GM19452 (cell line): ENCODE measurements around the gene TCL1A.
"Not testable (repeated sequence)": the region's sequence is repeated elsewhere in the genome, so short reads cannot be mapped to it uniquely, and the experiment has no call there.

ENCODE experiments used
- ATAC-seq: cut with Tn5 transposase; IDR thresholded peaks from one replicate; pipeline ENCODE4 v1.9.1; 2021; ENCODE audit not compliant: unreplicated experiment

The TCL1A gene, protein sequence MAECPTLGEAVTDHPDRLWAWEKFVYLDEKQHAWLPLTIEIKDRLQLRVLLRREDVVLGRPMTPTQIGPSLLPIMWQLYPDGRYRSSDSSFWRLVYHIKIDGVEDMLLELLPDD

DNA sequence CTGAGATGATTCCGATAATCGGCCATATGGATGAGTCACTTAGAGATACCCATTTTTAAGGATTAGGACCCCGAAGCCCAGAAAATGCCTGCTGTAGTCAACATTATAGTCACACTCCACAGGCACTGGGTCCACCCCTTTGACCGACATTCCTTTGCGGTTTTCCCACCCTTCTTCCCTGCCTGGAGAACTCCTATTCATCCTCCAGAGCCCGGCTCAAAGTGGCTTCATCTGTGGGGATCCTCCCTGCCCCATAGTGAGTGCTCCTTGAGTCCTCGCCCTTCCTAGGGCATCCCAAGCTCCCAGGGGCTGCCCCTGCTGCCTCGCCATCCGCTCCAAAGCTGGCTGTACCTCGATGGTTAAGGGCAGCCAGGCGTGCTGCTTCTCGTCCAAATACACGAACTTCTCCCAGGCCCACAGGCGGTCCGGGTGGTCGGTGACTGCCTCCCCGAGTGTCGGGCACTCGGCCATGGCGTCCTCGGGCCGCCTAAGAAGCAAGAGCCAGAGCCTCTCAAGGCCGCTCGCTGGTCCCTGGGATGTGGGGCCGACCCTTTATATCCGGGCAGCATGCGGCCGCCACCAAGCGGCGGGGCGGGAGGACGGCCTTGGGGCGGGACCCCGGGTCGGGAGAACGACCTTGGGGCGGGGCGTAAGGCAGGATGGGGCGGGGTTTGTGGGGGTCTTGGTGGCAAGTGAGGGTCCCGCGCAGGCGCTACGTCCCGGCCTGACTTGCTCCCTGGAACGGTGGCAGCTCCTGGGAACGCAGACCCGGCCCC is at the start of gene TCL1A:
TCL1A (minus strand) TSS at position 530 of the 776 bp plus-strand sequence; CDS start at position 471, 59 bp downstream.
- ATAC-seq: peak; percentile 82

DNA sequence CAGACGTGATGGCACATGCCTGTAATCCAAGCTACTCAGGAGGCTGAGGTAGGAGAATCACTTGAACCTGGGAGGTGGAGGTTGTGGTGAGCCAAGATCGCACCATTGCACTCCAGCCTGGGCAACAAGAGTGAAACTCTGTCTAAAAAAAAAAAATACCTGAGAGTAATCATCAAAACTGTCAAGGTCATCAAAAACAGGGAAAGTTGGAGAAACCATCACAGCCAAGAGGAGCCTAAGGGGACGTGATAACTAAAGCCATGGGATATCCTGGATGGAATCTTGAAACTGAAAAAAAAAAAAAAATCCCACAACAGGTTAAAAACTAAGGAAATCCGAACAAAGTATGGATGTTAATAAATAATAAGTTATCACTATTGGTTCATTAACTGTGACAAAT is 49.1 kb upstream of the TCL1A start:
- ATAC-seq: not testable (repeated sequence)

DNA sequence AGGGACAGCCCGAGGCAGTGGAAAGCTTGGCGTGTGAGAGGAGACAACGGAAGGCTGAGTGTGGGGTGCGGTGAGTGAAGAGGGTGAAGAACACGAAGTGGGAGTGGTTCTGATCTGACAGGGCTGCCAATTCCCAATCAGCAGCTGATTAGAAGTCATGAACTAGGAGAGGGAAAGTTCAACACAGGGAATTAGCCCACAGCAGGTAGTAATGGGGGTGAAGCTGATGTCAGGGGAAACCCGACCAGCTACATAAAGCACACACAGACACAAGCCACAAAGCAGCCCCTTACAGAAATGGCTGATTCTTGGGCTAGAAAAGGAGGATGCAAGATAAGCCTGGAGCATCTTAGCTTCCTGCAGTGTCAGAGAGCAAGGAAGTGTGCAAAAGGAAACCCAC is 47.5 kb upstream of the TCL1A start:
- ATAC-seq: no peak

DNA sequence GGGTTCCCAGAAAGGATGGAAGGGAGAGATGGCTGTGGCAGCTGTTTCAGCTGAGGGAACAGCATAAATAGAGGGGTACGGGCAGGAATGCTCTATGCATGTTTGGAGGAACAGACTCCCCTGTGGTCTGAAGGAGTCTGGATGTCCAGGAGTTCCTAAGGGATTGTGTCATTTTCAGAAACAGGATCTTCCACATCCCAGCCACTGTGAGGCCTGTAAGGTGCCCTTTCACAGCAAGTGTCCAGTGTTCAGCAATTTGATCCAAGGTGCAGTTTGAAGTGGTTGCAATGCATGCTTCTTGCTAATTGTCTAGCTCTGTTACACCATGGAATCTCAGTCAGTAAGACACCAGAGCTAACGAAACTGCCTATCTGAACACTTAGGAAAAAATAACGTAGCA is 46.7 kb upstream of the TCL1A start:
- no peak for ATAC-seq

DNA sequence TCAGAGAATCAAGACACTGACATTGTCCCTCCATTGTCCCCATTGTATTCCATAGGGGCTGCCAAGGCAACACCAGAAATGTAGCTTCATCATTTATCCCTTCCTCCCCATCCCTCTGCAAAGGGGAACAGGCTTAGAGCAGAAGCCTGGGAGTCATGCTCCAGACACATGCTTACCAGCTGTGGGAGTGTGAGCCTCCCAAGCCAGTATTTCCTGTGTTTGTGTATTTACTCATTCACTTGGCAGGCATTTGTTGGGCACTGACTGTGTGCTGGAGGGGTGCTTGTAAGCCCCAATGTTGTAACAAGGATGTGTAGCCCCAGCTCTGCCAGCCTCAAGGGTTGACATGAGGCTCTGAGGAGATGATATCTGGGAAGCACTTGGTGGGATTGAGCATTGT is 46.0 kb upstream of the TCL1A start:
- ATAC-seq: no peak

DNA sequence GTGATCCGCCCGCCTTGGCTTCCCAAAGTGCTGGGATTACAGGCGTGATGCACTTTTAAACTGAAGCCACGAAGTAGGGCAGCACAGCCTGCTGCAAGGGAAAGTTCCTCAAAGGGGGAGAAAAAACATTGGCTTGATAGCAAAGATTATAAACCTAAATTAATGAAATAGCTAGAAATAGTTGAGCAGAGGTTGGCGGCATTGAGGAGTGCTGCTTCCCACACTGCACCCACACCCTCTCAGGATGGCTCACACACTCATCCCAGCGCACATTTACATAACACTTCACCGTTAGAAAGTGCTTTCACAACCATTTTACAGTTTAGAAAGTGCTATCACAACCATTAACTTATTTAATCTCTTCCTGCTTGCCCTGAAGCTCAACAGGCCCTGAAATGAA is 44.4 kb upstream of the TCL1A start:
- ATAC-seq: no peak

DNA sequence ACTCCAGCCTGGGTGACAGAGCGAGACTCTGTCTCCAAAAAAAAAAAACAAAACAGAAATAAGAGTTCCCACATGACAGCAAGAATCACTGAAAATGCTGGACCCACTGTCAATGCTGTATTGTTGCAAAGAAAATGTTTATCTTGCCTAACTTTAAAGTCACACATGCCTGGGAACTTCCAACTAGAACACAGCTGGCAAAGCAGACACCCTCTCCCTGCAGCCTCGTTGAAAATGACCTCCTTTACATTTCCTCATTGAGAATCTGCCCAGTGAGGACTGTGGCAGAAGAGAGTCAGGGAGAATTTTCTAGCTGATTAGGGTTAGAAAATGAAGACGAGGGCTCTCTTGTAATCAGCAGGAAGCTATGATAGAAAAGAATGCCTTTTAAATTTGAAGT is 42.8 kb upstream of the TCL1A start:
- ATAC-seq: no peak

DNA sequence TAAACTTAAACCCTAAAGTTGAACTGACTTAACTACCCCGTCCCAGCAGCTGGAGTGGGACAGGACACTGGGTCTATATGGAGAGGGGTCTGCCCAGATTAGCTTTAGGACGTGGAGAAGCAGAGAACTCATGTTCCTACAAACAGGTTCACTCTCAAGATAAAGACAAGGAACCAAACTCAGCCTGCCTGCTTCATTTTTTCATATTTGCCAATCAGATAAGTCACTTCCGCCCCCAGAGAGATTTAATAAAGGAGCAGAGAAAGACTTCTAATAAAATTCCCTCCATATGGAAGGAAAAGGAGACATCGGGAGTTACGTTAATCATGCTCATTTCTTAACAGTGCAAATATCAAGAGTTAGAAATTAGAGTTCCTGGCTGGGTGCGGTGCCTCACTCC is 42.2 kb upstream of the TCL1A start:
- ATAC-seq: no peak

DNA sequence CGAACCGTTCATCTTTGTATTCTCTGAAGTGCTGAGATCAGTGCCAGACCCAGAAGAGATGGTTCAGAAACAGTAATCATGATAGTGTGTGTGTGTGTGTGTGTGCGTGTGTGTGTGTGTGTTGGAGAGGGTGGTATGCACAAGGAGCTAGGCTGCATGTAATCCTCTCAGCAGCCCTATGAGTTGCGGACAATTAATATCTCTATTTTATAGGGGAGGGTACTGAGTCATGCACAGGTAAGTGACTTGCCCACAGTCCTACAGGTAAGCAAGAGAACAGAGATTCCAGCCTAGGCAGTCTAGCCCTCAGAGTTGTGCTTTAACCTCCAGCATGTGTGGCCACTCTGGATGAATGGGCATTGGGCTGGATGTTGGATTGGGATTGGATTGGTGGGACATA is 27.9 kb upstream of the TCL1A start:
- ATAC-seq: no peak

DNA sequence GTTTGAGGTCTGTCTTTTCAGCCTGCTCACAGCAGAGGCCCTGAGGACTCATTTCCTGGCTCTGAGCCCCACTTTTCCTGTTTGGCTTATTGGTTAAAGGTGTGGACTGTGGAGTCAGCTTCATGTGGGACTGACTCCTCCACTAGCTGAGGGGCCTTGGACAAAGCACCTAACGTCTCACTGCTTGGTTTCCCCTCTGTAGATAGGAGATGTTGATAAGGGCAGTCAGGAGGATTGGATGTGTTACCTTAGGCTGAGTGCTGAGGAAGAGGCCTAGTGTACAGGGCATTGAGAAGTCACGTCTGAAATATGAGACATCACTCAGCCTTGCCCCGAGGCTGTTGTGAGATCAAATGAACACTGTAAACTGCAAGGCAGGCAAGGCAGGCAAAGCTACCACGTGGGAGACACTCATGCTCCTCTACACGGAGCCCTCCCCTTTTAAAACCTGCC is 27.1 kb upstream of the TCL1A start:
- no peak for ATAC-seq

DNA sequence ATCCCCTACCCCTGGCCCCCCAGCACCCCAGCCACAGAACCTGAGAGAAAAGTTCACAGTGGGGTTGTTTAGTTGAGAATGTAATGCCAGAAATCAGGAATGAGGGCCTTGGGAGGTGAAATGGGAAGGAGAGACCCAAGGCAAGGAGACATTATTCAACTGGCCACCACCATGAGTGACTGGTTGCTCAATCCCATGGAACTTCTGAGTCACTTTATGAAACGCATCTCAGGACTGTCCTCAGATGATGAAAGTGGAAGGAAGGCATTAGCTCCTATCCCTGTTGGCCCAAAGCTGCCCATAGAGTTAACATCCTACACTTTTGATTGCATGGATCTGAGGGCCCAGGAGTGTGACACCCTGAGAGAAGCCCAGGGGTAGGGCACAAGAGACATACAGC is 25.4 kb upstream of the TCL1A start:
- ATAC-seq: no peak

DNA sequence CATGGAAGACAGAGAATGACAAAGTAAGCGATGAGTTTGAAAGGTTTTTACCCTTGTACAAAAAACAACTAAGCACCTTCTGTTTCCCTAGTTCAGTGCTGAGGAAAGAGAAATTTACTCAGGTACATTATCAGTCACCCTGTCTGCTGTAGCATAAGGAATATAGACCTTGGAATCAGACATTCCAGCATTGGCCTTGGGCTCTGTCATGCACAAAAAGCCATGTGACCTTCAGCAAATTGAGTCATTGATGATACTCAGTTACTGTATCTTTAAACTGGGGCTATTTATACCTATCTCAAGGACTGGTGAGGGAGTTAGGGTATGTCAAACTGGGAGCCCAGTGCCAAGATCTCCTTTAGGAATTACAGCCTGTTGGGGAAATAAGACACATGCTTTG is 19.3 kb upstream of the TCL1A start:
- ATAC-seq: no peak

DNA sequence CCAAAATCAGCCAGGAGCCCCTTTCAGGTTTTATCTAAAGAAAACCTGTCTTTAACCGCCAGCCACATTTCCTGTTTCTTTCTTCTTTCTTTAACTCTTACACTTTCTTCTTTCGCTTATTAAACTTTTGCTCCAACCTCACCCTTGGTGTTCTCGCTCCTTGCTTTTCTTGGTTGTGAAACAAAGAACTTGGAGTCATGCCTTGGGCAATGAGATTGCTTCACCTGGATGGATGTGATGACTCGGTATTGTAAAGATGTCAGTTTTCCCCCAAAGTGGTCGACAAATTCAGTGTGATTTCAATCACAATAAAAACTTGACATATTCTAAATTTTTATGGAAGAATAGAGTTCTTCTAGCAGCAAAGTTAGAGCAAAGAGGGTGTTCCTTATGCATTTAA is 16.2 kb upstream of the TCL1A start:
- ATAC-seq: no peak

DNA sequence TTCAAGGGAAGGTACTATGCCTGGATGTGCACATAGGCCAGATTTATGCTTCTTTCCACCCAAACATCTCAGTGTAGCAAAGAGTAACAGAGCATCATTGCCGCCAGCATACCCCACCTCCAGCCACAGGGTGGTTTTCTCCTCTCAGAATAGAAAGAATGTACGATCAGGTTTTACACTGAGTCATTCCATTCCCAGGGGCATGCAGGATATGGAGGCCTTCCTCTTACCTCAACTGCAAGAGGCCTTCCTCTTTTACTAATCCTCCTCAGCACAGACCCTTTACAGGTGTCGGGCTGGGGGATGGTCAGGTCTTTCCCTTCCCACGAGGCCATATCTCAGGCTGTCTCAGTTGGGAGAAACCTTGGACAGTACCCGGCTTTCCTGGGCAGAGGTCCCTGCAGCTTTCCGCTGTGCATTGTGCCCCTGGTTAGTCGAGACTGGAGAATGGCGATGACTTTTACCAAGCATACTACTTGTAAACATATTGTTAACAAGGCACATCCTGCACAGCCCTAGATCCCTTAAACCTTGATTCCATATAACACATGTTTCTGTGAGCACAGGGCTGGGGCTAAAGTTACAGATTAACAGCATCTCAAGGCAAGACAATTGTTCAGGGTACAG is 15.6 kb upstream of the TCL1A start:
- ATAC-seq: not testable (repeated sequence)

DNA sequence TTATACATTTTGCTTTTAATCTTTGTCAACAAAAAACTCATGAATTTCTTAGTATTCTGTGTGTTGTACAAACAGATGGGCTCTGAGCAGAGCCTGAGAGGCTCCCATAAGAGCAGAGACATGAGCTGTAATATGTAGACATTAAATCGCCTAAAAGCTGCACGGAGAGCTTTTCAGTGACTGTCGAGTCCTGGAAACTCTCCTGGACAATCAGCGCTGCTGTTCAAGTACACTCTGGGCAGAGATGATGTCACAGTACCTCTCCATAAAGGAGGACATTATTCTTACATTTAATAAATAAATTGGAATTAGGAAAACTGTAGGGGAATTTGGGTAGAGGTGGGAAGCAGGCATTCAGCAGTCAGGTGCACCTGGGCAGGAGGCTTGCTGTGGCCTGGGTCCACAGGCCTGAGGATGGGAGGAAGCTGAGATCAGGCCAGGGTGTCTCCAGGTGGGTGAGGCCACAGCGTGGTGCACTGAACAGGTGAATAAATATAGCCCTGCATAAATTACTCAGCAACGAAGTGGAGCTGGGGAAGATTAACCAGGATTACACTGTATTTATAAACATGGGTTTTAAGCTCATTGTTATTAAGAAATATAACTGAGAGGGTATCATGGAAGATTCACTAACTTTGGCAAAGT is 13.3 kb upstream of the TCL1A start:
- no peak for ATAC-seq

DNA sequence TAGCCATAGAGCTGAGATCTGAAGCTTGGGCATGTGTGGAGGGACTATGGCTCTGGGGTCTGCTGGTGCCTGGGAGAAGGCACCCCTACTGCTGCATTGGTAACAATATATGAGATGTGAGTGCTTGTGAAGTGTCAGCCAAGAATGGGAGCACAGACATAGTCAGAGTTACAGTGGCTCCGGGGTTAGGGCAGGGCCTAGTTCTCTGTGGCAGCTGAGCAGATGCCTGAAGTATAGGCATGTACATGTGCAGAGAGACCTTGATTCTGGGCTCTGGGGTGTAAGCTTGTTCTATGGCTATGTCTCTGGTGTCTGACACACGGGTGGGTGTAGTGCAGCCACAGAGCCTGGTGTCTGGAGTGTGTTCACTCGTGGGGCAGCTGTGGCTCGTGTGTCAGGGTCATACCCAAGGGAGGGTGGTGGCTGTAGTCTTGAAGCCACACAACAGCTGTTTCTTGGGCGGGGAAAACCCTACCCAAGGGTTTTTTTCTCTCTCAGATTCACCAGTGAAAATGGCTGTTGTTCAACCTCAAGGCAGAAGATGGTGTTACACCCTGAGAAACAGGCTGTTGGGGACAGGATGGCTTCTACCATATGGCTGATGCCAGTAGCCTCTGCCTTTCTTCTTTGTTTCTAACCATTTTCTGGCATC is 11.9 kb upstream of the TCL1A start:
- peak; percentile 83 for ATAC-seq

DNA sequence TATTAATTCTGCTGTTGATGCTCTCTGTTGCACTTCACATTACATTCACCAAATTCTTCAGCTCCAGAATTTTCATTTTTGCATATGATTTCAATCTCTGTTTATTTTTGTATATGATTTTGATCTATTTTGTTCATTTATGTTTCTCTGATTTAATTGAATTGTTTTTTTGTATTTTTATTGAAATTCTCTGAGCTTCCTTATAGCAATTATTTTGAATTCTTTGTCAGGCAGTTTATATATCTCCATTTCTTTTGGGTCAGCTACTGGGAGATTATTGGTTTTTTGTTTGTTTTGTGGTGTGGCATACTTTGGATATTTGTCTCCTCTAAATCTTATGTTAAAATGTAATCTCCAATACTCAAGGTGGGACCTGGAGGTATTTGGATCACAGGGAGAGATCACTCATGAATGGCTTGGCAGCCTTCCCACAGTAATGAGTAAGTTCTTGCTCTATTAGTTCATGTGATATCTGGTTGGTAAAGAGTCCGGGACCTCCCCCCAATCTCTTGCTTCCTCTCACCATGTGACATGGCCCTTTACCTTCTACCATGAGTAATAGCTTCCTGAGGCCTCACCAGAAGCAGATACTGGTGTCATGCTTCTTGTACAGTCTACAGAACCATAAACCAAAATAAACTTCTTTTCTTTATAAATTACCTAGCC is 8.7 kb upstream of the TCL1A start:
- no peak for ATAC-seq

DNA sequence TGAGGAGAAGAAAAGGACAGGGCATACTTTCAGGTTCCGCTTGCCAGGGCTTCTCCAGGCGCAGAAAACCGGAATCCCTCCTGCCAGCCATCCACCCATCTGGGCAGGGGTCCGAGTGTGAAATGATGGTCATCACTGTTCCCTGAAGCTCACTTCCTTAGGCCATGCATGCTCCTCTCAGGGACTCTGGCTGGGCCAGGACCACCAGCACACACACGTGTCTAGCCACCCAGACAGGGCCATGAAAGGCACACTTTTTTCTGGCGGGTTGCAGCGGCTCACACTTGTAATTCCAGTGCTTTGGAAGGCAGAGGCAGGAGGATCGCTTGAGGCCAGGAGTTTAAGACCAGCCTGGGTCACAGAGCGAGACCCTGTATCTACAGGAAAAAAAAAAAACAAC is 1.5 kb downstream of the TCL1A start:
- no peak for ATAC-seq

DNA sequence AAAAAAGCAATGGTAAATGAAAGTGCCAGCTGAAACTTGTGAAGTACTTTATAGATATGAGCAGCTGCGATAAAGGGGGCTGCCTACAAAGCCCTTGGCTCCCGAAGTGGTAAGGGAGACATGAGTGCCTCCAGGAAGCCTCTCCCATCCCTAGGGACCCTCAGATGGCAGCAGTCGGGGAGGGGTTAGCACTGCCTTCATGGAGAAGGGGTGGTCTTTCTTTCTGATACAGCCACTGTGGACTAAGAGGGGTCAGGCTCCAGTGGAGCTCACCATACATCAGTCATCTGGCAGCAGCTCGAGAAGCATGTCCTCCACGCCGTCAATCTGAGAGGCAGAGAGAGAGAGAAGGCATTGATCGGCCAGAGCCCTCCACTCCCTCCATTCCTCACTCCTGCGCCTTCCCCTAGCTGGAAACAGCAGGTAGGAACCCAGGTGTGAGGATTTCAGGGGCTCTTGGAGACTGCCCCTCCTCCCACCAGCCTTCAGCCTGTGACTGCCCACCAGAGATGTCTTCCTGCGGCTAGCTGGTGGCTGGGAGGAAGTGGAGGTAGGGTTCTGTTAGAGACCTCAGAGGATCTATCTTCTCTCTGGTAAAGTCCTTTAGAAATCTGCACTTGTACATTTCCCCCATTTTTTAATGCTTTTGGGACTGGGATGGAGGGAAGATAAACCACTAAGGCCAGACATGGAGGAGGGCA is 2.3 kb downstream of the TCL1A start:
- no peak for ATAC-seq

DNA sequence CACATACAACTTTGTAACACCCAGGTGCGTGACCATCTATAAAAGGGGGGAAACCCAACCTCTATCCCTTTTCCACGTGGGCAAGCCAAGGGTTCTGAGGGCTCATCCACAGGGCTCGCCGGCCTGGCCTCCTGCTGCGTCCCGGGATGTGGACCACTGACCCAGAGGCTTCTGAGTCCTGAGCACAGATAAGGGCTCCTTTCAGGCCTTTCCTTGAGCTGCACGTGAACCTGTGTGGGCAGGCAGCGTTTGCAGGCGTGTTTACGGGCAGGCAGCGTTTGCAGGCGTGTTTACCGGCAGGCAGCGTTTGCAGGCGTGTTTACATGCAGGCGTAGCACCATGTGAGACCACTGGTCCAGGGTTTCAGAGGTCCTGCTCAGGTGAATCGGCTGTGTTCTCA is 3.8 kb downstream of the TCL1A start:
- ATAC-seq: no peak
